PC-3 (cell line): ENCODE data around the gene TIAM1. TPM values are rescaled to one million over a fixed set of nuclear protein-coding genes. Genes with fewer than 3 reads are reported as not detected.

ENCODE experiments used
- ATAC-seq: fragments of 200-7000 bp; cut with Tn5 transposase; 2 replicates; pipeline ENCODE4 v1.9.1; 2020; ENCODE audit warnings: mild to moderate bottlenecking, moderate library complexity
- BruUV-seq: library from RNA; stranded (reverse); fragments of 400-500 nt; replicated peaks from 2 replicates; lab custom pipeline; 2021; lab: Mats Ljungman, UMichigan
- CTCF ChIA-PET: fragments of 300-600 bp; sonication (Branson Sonifier 250); formaldehyde crosslinking; loops from one replicate; lab custom pipeline; 2022; ENCODE audit warnings: antibody characterized with exemption; lab: Charles Lee
- POLR2A ChIA-PET: fragments of 300-600 bp; sonication (Branson Sonifier 250); formaldehyde crosslinking; loops from one replicate; lab custom pipeline; 2022; ENCODE audit warnings: antibody characterized with exemption; ENCODE audit not compliant: unreplicated experiment; lab: Charles Lee
- DNase-seq: peaks from one replicate; pipeline ENCODE4 v3.0.0-alpha.2; 2015
- H2AFZ ChIP-seq: fragments of 300-600 bp; sonication (generic); 2 replicates; pipeline ENCODE4 v1.6.0; 2016; ENCODE audit warnings: antibody characterized with exemption, low read length
- H3F3A ChIP-seq: fragments of 300-600 bp; sonication (generic); one replicate; pipeline ENCODE4 v1.6.0; 2017; ENCODE audit warnings: antibody characterized with exemption, low read length, control low read depth, mild to moderate bottlenecking; ENCODE audit not compliant: unreplicated experiment
- H3K27ac ChIP-seq: fragments of 300-600 bp; sonication (generic); 2 replicates; pipeline ENCODE4 v1.5.1; 2016; ENCODE audit warnings: mild to moderate bottlenecking, low read length
- H3K27me3 ChIP-seq: fragments of 300-600 bp; sonication (generic); 2 replicates; pipeline ENCODE4 v1.6.1; 2016; ENCODE audit warnings: low read length, mixed read lengths
- H3K36me3 ChIP-seq: fragments of 300-600 bp; sonication (generic); 2 replicates; pipeline ENCODE4 v1.6.1; 2016; ENCODE audit warnings: low read depth, mixed run types, low read length, mixed read lengths
- H3K4me1 ChIP-seq: fragments of 300-600 bp; sonication (generic); 2 replicates; pipeline ENCODE4 v1.5.1; 2016; ENCODE audit warnings: low read length; ENCODE audit not compliant: insufficient read depth
- H3K4me2 ChIP-seq: fragments of 300-600 bp; sonication (generic); 2 replicates; pipeline ENCODE4 v1.6.0; 2016; ENCODE audit warnings: low read length
- H3K4me3 ChIP-seq: fragments of 300-600 bp; sonication (generic); 2 replicates; pipeline ENCODE4 v1.5.1; 2016; ENCODE audit warnings: mild to moderate bottlenecking, low read length, mixed read lengths
- H3K79me2 ChIP-seq: fragments of 300-600 bp; sonication (generic); 2 replicates; pipeline ENCODE4 v1.6.1; 2017; ENCODE audit warnings: low read length, mixed read lengths
- H3K9ac ChIP-seq: fragments of 300-600 bp; sonication (generic); 2 replicates; pipeline ENCODE4 v1.6.0; 2016; ENCODE audit warnings: mild to moderate bottlenecking, low read length
- H3K9me2 ChIP-seq: fragments of 300-600 bp; sonication (generic); replicated peaks from 2 replicates; pipeline ENCODE4 v1.6.1; 2016; ENCODE audit warnings: mixed run types, low read length, mixed read lengths
- H3K9me3 ChIP-seq: fragments of 300-600 bp; sonication (generic); 2 replicates; pipeline ENCODE4 v1.6.1; 2016; ENCODE audit warnings: low read length, mixed read lengths
- H4K20me1 ChIP-seq: fragments of 300-600 bp; sonication (generic); 2 replicates; pipeline ENCODE4 v1.6.1; 2016; ENCODE audit warnings: low read length, mixed read lengths
- CTCF ChIP-seq: fragments of 300-600 bp; sonication (generic); conservative IDR thresholded peaks from 2 replicates; pipeline ENCODE4 v1.5.1; 2017; ENCODE audit warnings: antibody characterized with exemption, low read depth, mild to moderate bottlenecking, low read length
- EZH2 ChIP-seq: fragments of 300-600 bp; sonication (generic); IDR thresholded peaks from one replicate; pipeline ENCODE4 v1.6.1; 2017; ENCODE audit warnings: antibody characterized with exemption, mild to moderate bottlenecking, low read length; ENCODE audit not compliant: unreplicated experiment
- EZH2phosphoT487 ChIP-seq: fragments of 300-600 bp; sonication (generic); IDR thresholded peaks from 2 replicates; pipeline ENCODE4 v1.6.1; 2018; ENCODE audit warnings: mild to moderate bottlenecking, antibody characterized with exemption, low read length, borderline replicate concordance
- intact Hi-C: fragments of 100-400 bp; cut with micrococcal nuclease; formaldehyde crosslinking; loops from 2 replicates; pipeline ENCODE4 v1.9.0; 2023
- total RNA-seq: library from RNA; depleted of rRNA; stranded (reverse); fragments of >200 nt; gene quantifications from 2 replicates; pipeline ENCODE4 v1.2.3, GENCODE V29; 2014

Gene TIAM1
- total RNA-seq, 1 experiment from 2014 or later = 19.1 TPM

GRCh38 chr21:31225713-31226112 lies 118.3 kb downstream of the TIAM1 start:
- ChIA-PET CTCF (no interaction called here), POLR2A (no interaction called here)
- DNase-seq (no peak), ATAC-seq (no peak)
- Histone ChIP-seq H3K79me2 (no peaks in the 10 kb centered on the region), H3K4me1 (peaks cover 17% of the 10 kb centered on the region), H3K27me3 (no peaks in the 10 kb centered on the region), H2AFZ (no peak overlapping the region), H3F3A (no peaks in the 10 kb centered on the region), H3K9me3 (no peaks in the 10 kb centered on the region), H3K9me2 (no peaks in the 10 kb centered on the region), H3K4me3 (no peak overlapping the region), H4K20me1 (no peaks in the 10 kb centered on the region), H3K27ac (no peak overlapping the region), H3K36me3 (no peaks in the 10 kb centered on the region), H3K9ac (no peak overlapping the region), H3K4me2 (no peak overlapping the region)
- TF ChIP-seq CTCF (no peak), EZH2phosphoT487 (no peak), EZH2 (no peak)
- BruUV-seq = no TSS peak
- intact Hi-C loops = no loop called here

- POLR2A ChIA-PET = no interaction called here
- no peaks in the 10 kb centered on the region for H3K9me2 ChIP-seq
- TF ChIP-seq EZH2phosphoT487 = no peak
- no peak for TF ChIP-seq CTCF
- no peak for TF ChIP-seq EZH2
- H2AFZ ChIP-seq = no peak overlapping the region
- H3K4me2 ChIP-seq = no peak overlapping the region
- no peaks in the 10 kb centered on the region for H3K9me3 ChIP-seq
- H3K27ac ChIP-seq = no peak overlapping the region
- peak; percentile 42 for DNase-seq
- intact Hi-C loops = no loop called here
- H3F3A ChIP-seq = peaks cover 4% of the 10 kb centered on the region
- no TSS peak for BruUV-seq
- no peaks in the 10 kb centered on the region for H4K20me1 ChIP-seq
- no peak overlapping the region for H3K9ac ChIP-seq
- peaks cover 40% of the 10 kb centered on the region for H3K4me1 ChIP-seq
- ATAC-seq = no peak
- H3K36me3 ChIP-seq = no peaks in the 10 kb centered on the region
- H3K27me3 ChIP-seq = no peaks in the 10 kb centered on the region
- no peak overlapping the region for H3K4me3 ChIP-seq
- H3K79me2 ChIP-seq = no peaks in the 10 kb centered on the region
- CTCF ChIA-PET = no interaction called here
These were observed 121.9 kb downstream of the TIAM1 start for GRCh38 chr21:31222142-31222541.

- no peak overlapping the region for H2AFZ ChIP-seq
- no peaks in the 10 kb centered on the region for H3K27me3 ChIP-seq
- TF ChIP-seq EZH2phosphoT487 (no peak), CTCF (no peak), EZH2 (no peak)
- no peaks in the 10 kb centered on the region for H3K9me2 ChIP-seq
- no peak overlapping the region for H3K4me3 ChIP-seq
- intact Hi-C loops = loop anchor here (2.0 kb wide), 1 partner anchor 52 kb away; no protein-coding TSS in a partner anchor
- no peaks in the 10 kb centered on the region for H4K20me1 ChIP-seq
- H3K9me3 ChIP-seq = no peaks in the 10 kb centered on the region
- peaks cover 40% of the 10 kb centered on the region for H3K4me1 ChIP-seq
- H3K36me3 ChIP-seq = no peaks in the 10 kb centered on the region
- H3K4me2 ChIP-seq = no peak overlapping the region
- ChIA-PET CTCF (interaction anchor here (0.6 kb wide), 2 partner anchors 122 to 327 kb away, joined by 4 to 18 read pairs; no protein-coding TSS in a partner anchor), POLR2A (interaction anchor here (0.5 kb wide), 1 partner anchor 355 kb away, joined by 3 read pairs; no protein-coding TSS in a partner anchor)
- H3K79me2 ChIP-seq = no peaks in the 10 kb centered on the region
- DNase-seq (no peak), ATAC-seq (no peak)
- H3F3A ChIP-seq = peaks cover 4% of the 10 kb centered on the region
- no TSS peak for BruUV-seq
- no peak overlapping the region for H3K9ac ChIP-seq
- peak overlapping the region; percentile 90 for H3K27ac ChIP-seq
These were observed 123.0 kb downstream of the TIAM1 start for GRCh38 chr21:31221043-31221442.
